Measurements from ENCODE around the gene COMTD1.
"Not testable (repeated sequence)": the region's sequence is repeated elsewhere in the genome, so short reads cannot be mapped to it uniquely, and the experiment has no call there.

- TF ChIP-seq EP300 (IDR thresholded peaks at IDR 0.05; ENCODE audit: borderline replicate concordance in 1 of 2, low read depth in 1 of 2, low read length in 1 of 2); USF1 (IDR thresholded peaks at IDR 0.05; ENCODE audit: borderline replicate concordance, low read depth); CTCF (IDR thresholded peaks at IDR 0.05); USF2 (IDR thresholded peaks at IDR 0.05; ENCODE audit: borderline replicate concordance, low read depth, low read length); FOXJ3 (CRISPR knock-in tag; IDR thresholded peaks at IDR 0.05); MXI1 (IDR thresholded peaks at IDR 0.05; ENCODE audit: low read depth, low read length); RAD21 (IDR thresholded peaks at IDR 0.05; ENCODE audit: low read length); GABPA (IDR thresholded peaks at IDR 0.05; ENCODE audit: low read depth); YY1 (IDR thresholded peaks at IDR 0.05; ENCODE audit: low read depth); MAX (IDR thresholded peaks at IDR 0.05; ENCODE audit: low read depth); EZH2phosphoT487 (IDR thresholded peaks at IDR 0.05; ENCODE audit: borderline replicate concordance, low read depth): not testable (repeated sequence)
These were observed 29.1 kb downstream of the COMTD1 start for GRCh38 chr10:75206638-75207037.

Data from SK-N-SH (cell line).